ENCODE data around the gene MMP8. TPM values are rescaled to one million over a fixed set of nuclear protein-coding genes. Genes with fewer than 3 reads are reported as not detected.
"Not testable (repeated sequence)": the region's sequence is repeated elsewhere in the genome, so short reads cannot be mapped to it uniquely, and the experiment has no call there.

MMP8 gene
- total RNA-seq, 2 experiments from 2014 or later, result not detected

- no peak for DNase-seq
- no peaks in the 10 kb centered on the region for H3K36me3 Mint-ChIP-seq (ENCODE audit: low read depth)
- peaks cover 2% of the 10 kb centered on the region for H3K9me3 Mint-ChIP-seq
- no peak overlapping the region for H3K27ac Mint-ChIP-seq
- no peaks in the 10 kb centered on the region for H3K4me1 Mint-ChIP-seq
- no peak overlapping the region for H3K4me3 Mint-ChIP-seq
- peaks cover 5% of the 10 kb centered on the region for H3K27me3 Mint-ChIP-seq
- ChIA-PET CTCF (no interaction called here), POLR2A (no interaction called here)
Measured at GRCh38 chr11:102749101-102749722, 24.5 kb upstream of the MMP8 start.

- H3K4me1 Mint-ChIP-seq; POLR2A ChIA-PET; H3K9me3 Mint-ChIP-seq; H3K27me3 Mint-ChIP-seq; H3K4me3 Mint-ChIP-seq; H3K36me3 Mint-ChIP-seq (ENCODE audit: low read depth); H3K27ac Mint-ChIP-seq; DNase-seq: not testable (repeated sequence)
- CTCF ChIA-PET, result interaction anchor here (0.6 kb wide), 1 partner anchor 14 kb away, joined by 3 read pairs; no protein-coding TSS in a partner anchor
Measured at GRCh38 chr11:102746746-102747578, 22.2 kb upstream of the MMP8 start.

DNA sequence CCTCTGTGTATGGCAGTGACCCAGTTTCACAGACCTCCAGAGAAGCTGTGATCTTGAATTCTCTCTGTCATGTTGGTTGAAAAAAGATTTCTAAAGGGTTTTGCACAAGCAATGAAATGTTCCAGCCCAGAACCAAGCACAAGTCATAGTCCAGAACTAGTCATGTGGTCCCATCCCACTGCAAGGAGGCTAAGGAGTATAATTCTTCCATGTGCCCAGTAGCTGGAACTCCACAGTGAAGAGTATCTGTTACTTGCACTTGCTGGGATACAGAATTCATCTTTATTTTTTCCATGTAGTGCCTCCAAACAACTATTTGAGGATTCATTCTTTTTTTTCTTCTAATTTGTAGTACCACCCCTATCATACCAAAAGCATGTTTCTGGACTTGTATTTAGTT lies 9.9 kb upstream of the MMP8 start:
- ChIA-PET CTCF (no interaction called here), POLR2A (no interaction called here)
- H3K36me3 Mint-ChIP-seq (ENCODE audit: low read depth), result no peaks in the 10 kb centered on the region
- H3K4me1 Mint-ChIP-seq, result no peaks in the 10 kb centered on the region
- no peak overlapping the region for H3K4me3 Mint-ChIP-seq
- no peak for DNase-seq
- H3K9me3 Mint-ChIP-seq, result no peaks in the 10 kb centered on the region
- peaks cover 14% of the 10 kb centered on the region for H3K27me3 Mint-ChIP-seq
- no peak overlapping the region for H3K27ac Mint-ChIP-seq

DNA sequence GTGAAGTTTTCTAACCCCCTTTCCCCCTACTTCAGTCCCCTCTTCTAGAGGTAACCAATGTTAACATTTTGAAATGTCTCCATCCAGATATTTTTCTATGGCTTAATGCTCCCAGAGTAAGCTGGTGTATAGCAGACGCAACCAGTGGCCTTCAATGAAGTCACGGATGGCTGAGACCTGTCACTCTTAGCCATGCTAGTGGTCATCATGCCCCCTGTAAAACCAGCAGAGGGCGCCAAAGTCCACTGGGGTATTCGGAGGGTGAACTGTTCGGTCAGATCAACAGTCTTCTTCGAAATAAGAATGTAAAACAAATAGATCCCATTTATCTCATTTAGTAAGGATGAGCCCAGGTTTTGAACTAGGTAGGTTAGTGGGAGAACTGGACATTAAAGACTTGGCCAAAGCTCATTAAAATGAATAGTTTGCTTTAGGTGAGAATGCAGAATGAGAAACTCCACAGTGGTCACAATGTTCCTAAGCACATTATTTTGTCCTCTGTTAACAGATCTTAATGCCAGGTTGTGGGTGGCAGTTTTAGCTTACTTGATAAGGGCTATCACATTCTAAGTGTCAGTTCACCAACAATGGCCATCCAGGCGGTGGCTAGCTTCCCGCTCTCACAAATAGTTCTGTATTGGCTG lies 8.6 kb upstream of the MMP8 start:
- no peaks in the 10 kb centered on the region for H3K9me3 Mint-ChIP-seq
- H3K27ac Mint-ChIP-seq, result no peak overlapping the region
- H3K4me1 Mint-ChIP-seq, result no peaks in the 10 kb centered on the region
- H3K4me3 Mint-ChIP-seq, result no peak overlapping the region
- peak; percentile 53 for DNase-seq
- ChIA-PET POLR2A (no interaction called here), CTCF (no interaction called here)
- no peaks in the 10 kb centered on the region for H3K36me3 Mint-ChIP-seq (ENCODE audit: low read depth)
- peaks cover 12% of the 10 kb centered on the region for H3K27me3 Mint-ChIP-seq

- DNase-seq; CTCF ChIA-PET; H3K36me3 Mint-ChIP-seq (ENCODE audit: low read depth); H3K27me3 Mint-ChIP-seq; H3K4me1 Mint-ChIP-seq; POLR2A ChIA-PET; H3K9me3 Mint-ChIP-seq; H3K4me3 Mint-ChIP-seq; H3K27ac Mint-ChIP-seq: not testable (repeated sequence)
Measured at GRCh38 chr11:102730944-102731343, 6.2 kb upstream of the MMP8 start.

DNA sequence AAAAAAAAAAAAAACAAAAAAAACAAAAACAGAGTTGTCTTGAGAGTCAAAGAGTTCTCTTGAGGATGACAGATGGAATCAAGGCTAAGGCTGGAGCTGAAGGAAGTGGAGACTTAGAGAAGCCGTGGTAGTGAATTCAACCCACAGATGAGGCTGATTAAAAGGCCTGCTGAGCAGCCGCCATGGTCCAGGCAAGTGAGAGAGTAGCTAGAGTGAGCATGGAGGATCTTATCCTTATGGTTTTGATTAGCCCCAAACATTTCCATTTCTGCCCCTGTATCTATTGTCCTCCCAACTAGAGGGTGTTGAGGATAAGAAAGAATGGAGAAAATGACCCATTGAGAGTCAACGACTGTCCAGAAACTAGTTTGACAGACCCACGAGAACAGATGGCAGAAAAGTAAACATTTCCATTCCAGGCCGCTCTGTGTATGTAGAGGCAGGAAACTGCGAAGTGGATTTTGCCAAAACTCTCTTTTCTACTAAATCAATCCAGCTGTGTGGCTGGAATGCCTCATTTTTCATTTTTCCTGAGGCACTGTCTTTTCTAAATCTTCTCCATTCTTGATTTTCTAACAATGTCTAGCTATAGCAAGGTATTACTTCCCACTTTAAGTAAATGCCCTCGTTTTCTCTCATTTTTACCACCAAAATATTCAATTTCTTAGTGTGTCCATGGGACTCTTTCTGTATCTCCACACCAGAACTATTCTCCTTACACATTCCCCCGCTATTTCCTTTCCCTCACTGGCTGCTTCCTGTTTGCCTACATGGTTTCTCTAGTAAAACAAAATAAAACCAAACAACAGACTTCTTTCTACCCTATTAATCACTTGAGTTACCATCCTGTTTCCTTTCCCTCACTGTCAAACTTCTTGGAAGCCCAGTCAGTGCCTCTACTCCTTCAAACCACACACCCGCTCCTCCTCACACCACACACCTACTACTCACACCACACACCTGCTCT lies 5.4 kb upstream of the MMP8 start:
- Mint-ChIP-seq H3K9me3 (no peaks in the 10 kb centered on the region), H3K4me3 (no peak overlapping the region), H3K36me3 (ENCODE audit: low read depth) (no peaks in the 10 kb centered on the region), H3K27ac (no peak overlapping the region), H3K27me3 (peaks cover 2% of the 10 kb centered on the region), H3K4me1 (no peaks in the 10 kb centered on the region)
- ChIA-PET CTCF (no interaction called here), POLR2A (no interaction called here)
- no peak for DNase-seq

GRCh38 chr11:102727890-102728289 lies 3.1 kb upstream of the MMP8 start:
- H3K27ac Mint-ChIP-seq, result no peak overlapping the region
- no peaks in the 10 kb centered on the region for H3K4me1 Mint-ChIP-seq
- H3K27me3 Mint-ChIP-seq, result no peaks in the 10 kb centered on the region
- H3K4me3 Mint-ChIP-seq, result no peak overlapping the region
- POLR2A ChIA-PET, result no interaction called here
- no peak for DNase-seq
- no peaks in the 10 kb centered on the region for H3K9me3 Mint-ChIP-seq
- no peaks in the 10 kb centered on the region for H3K36me3 Mint-ChIP-seq (ENCODE audit: low read depth)
- CTCF ChIA-PET, result no interaction called here

DNA sequence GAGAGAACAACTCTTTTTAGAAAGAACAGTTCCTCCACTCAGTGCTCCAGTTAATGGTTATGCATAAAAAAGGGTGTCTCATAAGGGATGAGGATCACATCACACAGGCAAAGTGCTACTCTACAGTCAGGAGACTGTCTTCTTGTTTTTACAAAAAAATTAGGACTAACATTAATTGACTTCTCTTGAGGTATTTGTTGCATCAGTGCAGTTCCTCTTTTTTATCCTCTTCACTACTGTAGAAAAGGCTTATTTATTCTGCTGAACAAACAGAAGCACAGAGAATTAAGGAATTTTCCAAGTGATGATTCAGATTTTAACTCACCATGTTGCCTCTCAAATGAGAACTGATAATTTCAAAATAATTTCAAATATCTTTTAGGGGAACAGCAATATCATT lies 1.9 kb downstream of the MMP8 start:
- ChIA-PET POLR2A (no interaction called here), CTCF (no interaction called here)
- Mint-ChIP-seq H3K27me3 (peaks cover 7% of the 10 kb centered on the region), H3K9me3 (no peaks in the 10 kb centered on the region), H3K36me3 (ENCODE audit: low read depth) (no peaks in the 10 kb centered on the region), H3K27ac (no peak overlapping the region), H3K4me3 (no peak overlapping the region), H3K4me1 (no peaks in the 10 kb centered on the region)
- no peak for DNase-seq

DNA sequence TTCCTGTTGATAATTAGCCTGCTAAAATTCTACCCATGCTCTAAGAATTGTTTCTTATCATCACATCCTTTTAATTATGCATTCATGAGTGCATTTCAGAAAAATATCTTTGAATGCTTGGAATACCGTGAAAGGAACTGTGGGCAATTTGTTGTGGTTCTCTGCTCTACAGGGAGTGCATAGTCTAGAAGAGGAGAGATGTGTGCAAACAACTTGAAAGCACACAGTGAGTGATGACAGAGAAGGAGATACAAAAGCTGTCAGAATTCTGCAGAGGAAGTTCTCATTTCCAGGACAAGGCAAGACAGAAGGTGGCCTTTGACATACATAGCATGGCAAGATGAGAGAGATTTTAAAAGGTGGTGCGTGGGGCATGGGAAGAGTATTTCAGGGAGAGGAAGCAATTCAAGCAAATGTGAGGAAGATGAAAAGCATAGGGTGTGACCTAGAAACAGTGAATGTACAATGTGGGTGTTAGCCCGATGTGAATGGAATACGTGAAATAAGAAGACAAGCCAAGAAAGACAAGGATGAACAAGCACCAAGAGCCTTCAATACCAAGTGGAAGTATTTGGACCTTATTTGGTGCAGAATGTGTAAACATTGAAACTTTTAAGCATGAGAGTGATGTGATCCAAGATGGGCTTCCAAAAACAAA lies 5.0 kb downstream of the MMP8 start:
- ChIA-PET POLR2A (no interaction called here), CTCF (no interaction called here)
- Mint-ChIP-seq H3K4me1 (no peaks in the 10 kb centered on the region), H3K9me3 (no peaks in the 10 kb centered on the region), H3K27me3 (peaks cover 13% of the 10 kb centered on the region), H3K27ac (no peak overlapping the region), H3K4me3 (no peak overlapping the region), H3K36me3 (ENCODE audit: low read depth) (no peaks in the 10 kb centered on the region)
- no peak for DNase-seq

DNA sequence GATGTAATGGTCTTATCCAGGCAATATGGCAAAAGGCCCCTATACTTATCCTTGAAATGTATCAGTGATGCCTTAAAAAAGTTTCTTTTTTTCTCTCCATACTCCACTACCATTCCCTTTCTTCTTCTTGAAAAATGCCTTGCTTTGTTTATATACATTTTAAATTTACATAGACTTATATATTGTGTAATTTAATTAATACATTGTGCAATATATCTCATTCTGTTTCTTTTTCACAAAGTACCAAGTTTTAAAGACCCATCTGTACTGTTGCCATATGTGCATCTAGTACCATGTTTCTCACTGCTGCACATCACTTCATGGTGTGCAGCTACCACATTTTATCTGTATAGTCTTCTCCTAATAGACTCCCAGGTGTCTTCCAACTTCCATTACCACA lies 7.5 kb downstream of the MMP8 start:
- H3K27ac Mint-ChIP-seq, result no peak overlapping the region
- H3K27me3 Mint-ChIP-seq, result peaks cover 16% of the 10 kb centered on the region
- CTCF ChIA-PET, result no interaction called here
- no peaks in the 10 kb centered on the region for H3K9me3 Mint-ChIP-seq
- DNase-seq, result no peak
- no peaks in the 10 kb centered on the region for H3K4me1 Mint-ChIP-seq
- H3K4me3 Mint-ChIP-seq, result no peak overlapping the region
- POLR2A ChIA-PET, result no interaction called here
- H3K36me3 Mint-ChIP-seq (ENCODE audit: low read depth), result no peaks in the 10 kb centered on the region

GRCh38 chr11:102716527-102716926 lies 8.2 kb downstream of the MMP8 start:
- no peaks in the 10 kb centered on the region for H3K4me1 Mint-ChIP-seq
- H3K27ac Mint-ChIP-seq, result no peak overlapping the region
- H3K36me3 Mint-ChIP-seq (ENCODE audit: low read depth), result no peaks in the 10 kb centered on the region
- no peaks in the 10 kb centered on the region for H3K9me3 Mint-ChIP-seq
- DNase-seq, result no peak
- H3K27me3 Mint-ChIP-seq, result peaks cover 16% of the 10 kb centered on the region
- ChIA-PET POLR2A (no interaction called here), CTCF (no interaction called here)
- no peak overlapping the region for H3K4me3 Mint-ChIP-seq

DNA sequence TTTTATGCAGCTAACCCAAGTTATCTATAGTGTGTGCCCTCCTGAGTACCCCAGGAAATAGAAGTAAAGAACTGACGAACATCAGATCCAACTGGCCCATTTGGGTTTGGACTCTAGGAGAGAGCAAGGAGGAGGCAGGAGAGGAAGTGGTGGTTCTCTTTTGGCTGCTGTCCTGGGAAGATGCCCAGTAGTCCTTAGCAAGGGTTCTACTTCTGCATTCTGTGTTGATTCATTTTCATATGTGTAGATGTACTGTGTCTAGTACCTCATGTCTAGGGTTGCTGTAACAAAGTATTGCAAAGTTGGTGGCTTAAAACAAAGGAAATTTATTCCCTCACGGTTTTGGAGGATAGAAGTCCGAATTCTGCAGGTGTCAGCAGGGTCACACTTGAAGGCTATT lies 12.6 kb downstream of the MMP8 start:
- Mint-ChIP-seq H3K4me3 (no peak overlapping the region), H3K27me3 (peaks cover 20% of the 10 kb centered on the region), H3K4me1 (no peaks in the 10 kb centered on the region), H3K36me3 (ENCODE audit: low read depth) (no peaks in the 10 kb centered on the region), H3K27ac (no peak overlapping the region), H3K9me3 (no peaks in the 10 kb centered on the region)
- ChIA-PET POLR2A (no interaction called here), CTCF (interaction anchor here (1.5 kb wide), 1 partner anchor 9 kb away, joined by 3 read pairs; no protein-coding TSS in a partner anchor)
- no peak for DNase-seq
